Upper lobe of left lung (tissue), 6 donors: ENCODE data around the gene CCM2. TPM values are rescaled to one million over a fixed set of nuclear protein-coding genes. Genes with fewer than 3 reads are reported as not detected.
"Not testable (repeated sequence)": the region's sequence is repeated elsewhere in the genome, so short reads cannot be mapped to it uniquely, and the experiment has no call there.

ENCODE experiments used
- ATAC-seq, 2 donors: fragments of 200-7000 bp; cut with Tn5 transposase; one replicate each; pipeline ENCODE4 v1.9.1; 2022; ENCODE audit warnings: mild to moderate bottlenecking in 2 of 2, moderate library complexity in 2 of 2; ENCODE audit not compliant: low FRiP score in 2 of 2
- DNase-seq, 2 donors: peaks; one replicate each; pipeline ENCODE4 v3.0.0-alpha.2; 2019 to 2020
- H3K27ac ChIP-seq, 4 donors: fragments of 200-600 bp; sonication (generic); one replicate each; pipeline ENCODE4 v1.5.1; 2016 to 2019
- H3K27me3 ChIP-seq, 4 donors: fragments of 200-600 bp; sonication (generic); one replicate each; pipeline ENCODE4 v1.5.1; 2017 to 2019
- H3K36me3 ChIP-seq, 4 donors: fragments of 200-600 bp; sonication (generic); one replicate each; pipeline ENCODE4 v1.5.1; 2016 to 2019
- H3K4me1 ChIP-seq, 4 donors: fragments of 200-600 bp; sonication (generic); one replicate each; pipeline ENCODE4 v1.5.1; 2018 to 2019
- H3K4me3 ChIP-seq, 4 donors: fragments of 200-600 bp; sonication (generic); one replicate each; pipeline ENCODE4 v1.5.1; 2017 to 2019; ENCODE audit warnings: mild to moderate bottlenecking in 2 of 4, moderate library complexity in 1 of 4
- H3K9me3 ChIP-seq, 4 donors: fragments of 200-600 bp; sonication (generic); one replicate each; pipeline ENCODE4 v1.5.1; 2018 to 2019
- CTCF ChIP-seq, 6 experiments: fragments of 450-650 bp in 4 of 6; fragments of 200-600 bp in 2 of 6; sonication (generic) in 2 of 6; IDR thresholded peaks; one replicate each; pipeline ENCODE4 v1.5.1; 2016 to 2019; ENCODE audit warnings: antibody characterized with exemption in 6 of 6
- EP300 ChIP-seq, 4 donors: sonication (generic); formaldehyde crosslinking; IDR thresholded peaks; one replicate each; pipeline ENCODE4 v1.5.1; 2017; ENCODE audit warnings: antibody characterized with exemption in 4 of 4, control low read depth in 2 of 4
- POLR2A ChIP-seq, 4 donors: fragments of 450-650 bp; IDR thresholded peaks; one replicate each; pipeline ENCODE4 v1.5.1; 2016 to 2017; ENCODE audit warnings: antibody characterized with exemption in 4 of 4, mild to moderate bottlenecking in 2 of 4
- POLR2AphosphoS5 ChIP-seq, 2 donors: sonication (generic); formaldehyde crosslinking; IDR thresholded peaks; one replicate each; pipeline ENCODE4 v1.5.1; 2017; ENCODE audit warnings: antibody characterized with exemption in 2 of 2
- WGBS, 2 donors: methylation state at CpG; one replicate each; pipeline ENCODE4 v1.1.5; 2017 to 2018; 5-methylcytosine and 5-hydroxymethylcytosine counted together
- total RNA-seq, 6 donors: library from RNA; depleted of rRNA in 4 of 6; stranded (reverse); fragments of >200 nt in 4 of 6; gene quantifications; one replicate each; pipeline versions ENCODE4 v1.1.0 to v1.2.1, GENCODE V29; 2016 to 2021
- donor health status: DM: no; HTN: no; CAD: no; lungs with moderate emphysema.
- donor health status: DM: no; HTN: yes; CAD: no; lungs with severe emphysema.

CCM2 gene
- total RNA-seq, 6 donors from 2014 or later = 30.9 to 63.9 (median 46.8) TPM

GRCh38 chr7:45017253-45017652 lies 17.3 kb downstream of the CCM2 start:
- 65 to 67% methylated on average over 3 of the region's 3 CpGs for WGBS, 2 donors
- Histone ChIP-seq H3K27me3 (no peaks in the 10 kb centered on the region), H3K27ac (no peak overlapping the region), H3K9me3 (no peaks in the 10 kb centered on the region), H3K36me3 (peaks cover 0 to 6% (median 0%) of the 10 kb centered on the region in 4 donors), H3K4me1 (peaks cover 0 to 13% (median 2%) of the 10 kb centered on the region in 4 donors), H3K4me3 (no peak overlapping the region)
- no peak for ATAC-seq
- DNase-seq = no peak
- TF ChIP-seq EP300 (IDR thresholded peaks at IDR 0.05) (no peak), CTCF (IDR thresholded peaks at IDR 0.05) (no peak)

GRCh38 chr7:45020915-45021314 lies 20.9 kb downstream of the CCM2 start:
- no peak overlapping the region for H3K4me3 ChIP-seq
- H3K4me1 ChIP-seq = peaks cover 0 to 4% (median 0%) of the 10 kb centered on the region in 4 donors
- no peak for TF ChIP-seq POLR2AphosphoS5 (IDR thresholded peaks at IDR 0.05)
- no peak for TF ChIP-seq POLR2A (IDR thresholded peaks at IDR 0.05)
- TF ChIP-seq EP300 (IDR thresholded peaks at IDR 0.05) = no peak
- TF ChIP-seq CTCF (IDR thresholded peaks at IDR 0.05) = no peak
- ATAC-seq (no peak), DNase-seq (no peak)
- 92 to 94% methylated on average over 5 of the region's 5 CpGs for WGBS, 2 donors
- H3K27me3 ChIP-seq = no peaks in the 10 kb centered on the region
- no peak overlapping the region for H3K27ac ChIP-seq
- H3K9me3 ChIP-seq = no peaks in the 10 kb centered on the region
- peaks cover 0 to 6% (median 0%) of the 10 kb centered on the region in 4 donors for H3K36me3 ChIP-seq

- Histone ChIP-seq H3K4me1 (peaks cover 0 to 4% (median 0%) of the 10 kb centered on the region in 4 donors), H3K27me3 (no peaks in the 10 kb centered on the region), H3K4me3 (no peak overlapping the region), H3K9me3 (no peaks in the 10 kb centered on the region), H3K36me3 (peaks cover 0 to 6% (median 0%) of the 10 kb centered on the region in 4 donors), H3K27ac (no peak overlapping the region)
- 79 to 80% methylated on average over 3 of the region's 3 CpGs for WGBS, 2 donors
- DNase-seq = no peak
- no peak for ATAC-seq
- no peak for TF ChIP-seq POLR2AphosphoS5 (IDR thresholded peaks at IDR 0.05)
- TF ChIP-seq POLR2A (IDR thresholded peaks at IDR 0.05) = no peak
- TF ChIP-seq CTCF (IDR thresholded peaks at IDR 0.05) = no peak
- no peak for TF ChIP-seq EP300 (IDR thresholded peaks at IDR 0.05)
Measured at GRCh38 chr7:45021604-45022296, 21.7 kb downstream of the CCM2 start.

GRCh38 chr7:45024126-45024744 lies 24.2 kb downstream of the CCM2 start:
- Histone ChIP-seq H3K4me1 (peaks cover 0 to 4% (median 2%) of the 10 kb centered on the region in 4 donors), H3K27me3 (no peaks in the 10 kb centered on the region), H3K9me3 (no peaks in the 10 kb centered on the region), H3K36me3 (peaks cover 0 to 12% (median 2%) of the 10 kb centered on the region in 4 donors), H3K4me3 (no peak overlapping the region), H3K27ac (no peak overlapping the region)
- TF ChIP-seq POLR2A (IDR thresholded peaks at IDR 0.05) (no peak), EP300 (IDR thresholded peaks at IDR 0.05) (no peak), CTCF (IDR thresholded peaks at IDR 0.05) (no peak), POLR2AphosphoS5 (IDR thresholded peaks at IDR 0.05) (no peak)
- DNase-seq (no peak), ATAC-seq (no peak)
- 89 to 100% methylated on average over 2 of the region's 2 CpGs for WGBS, 2 donors

GRCh38 chr7:45025473-45025872 lies 25.5 kb downstream of the CCM2 start:
- not testable (repeated sequence) for ATAC-seq, H3K9me3 ChIP-seq, H3K4me3 ChIP-seq, DNase-seq, H3K27ac ChIP-seq, H3K27me3 ChIP-seq, H3K4me1 ChIP-seq
- peaks cover 0 to 12% (median 2%) of the 10 kb centered on the region in 4 donors for H3K36me3 ChIP-seq
- WGBS, 2 donors = 92 to 96% methylated on average over 12 of the region's 12 CpGs
